SK-N-SH treated with all-trans-retinoic acid at 6 μM for 48 hours (cell line): ENCODE data around the gene MCTP2.

ENCODE experiments used
- ATAC-seq: fragments of 200-7000 bp; cut with Tn5 transposase; 3 replicates; pipeline ENCODE4 v1.9.1; 2020; ENCODE audit warnings: mild to moderate bottlenecking, moderate library complexity
- ARNTL ChIP-seq: fragments of 450-650 bp; formaldehyde crosslinking; IDR thresholded peaks from 2 replicates; pipeline ENCODE4 v1.5.0; 2020; ENCODE audit warnings: low read depth, mild to moderate bottlenecking, moderate library complexity, borderline replicate concordance
- BACH2 ChIP-seq: fragments of 250-450 bp; sonication (Bioruptor Pico); IDR thresholded peaks from 2 replicates; pipeline ENCODE4 v1.9.0; 2021; ENCODE audit warnings: mild to moderate bottlenecking, borderline replicate concordance
- CREB5 ChIP-seq: fragments of 250-450 bp; sonication (Bioruptor Pico); IDR thresholded peaks from 2 replicates; pipeline ENCODE4 v1.5.1; 2020; ENCODE audit warnings: low read depth, mild to moderate bottlenecking, moderate library complexity
- ISL1 ChIP-seq: fragments of 250-450 bp; sonication (Bioruptor Pico); IDR thresholded peaks from 2 replicates; pipeline ENCODE4 v2.1.2; 2022; ENCODE audit warnings: mild to moderate bottlenecking, moderate library complexity
- OSR1 ChIP-seq: fragments of 250-450 bp; sonication (Bioruptor Pico); IDR thresholded peaks from 2 replicates; pipeline ENCODE4 v1.8.0; 2022; ENCODE audit warnings: moderate library complexity, mild to moderate bottlenecking, inconsistent platforms
- POU6F1 ChIP-seq: fragments of 250-450 bp; sonication (Bioruptor Pico); IDR thresholded peaks from 2 replicates; pipeline ENCODE4 v1.8.0; 2021; ENCODE audit warnings: low read depth, mild to moderate bottlenecking, moderate library complexity, borderline replicate concordance
- PPARA ChIP-seq: fragments of 250-450 bp; sonication (Bioruptor Pico); IDR thresholded peaks from 2 replicates; pipeline ENCODE4 v1.5.0; 2020; ENCODE audit warnings: mild to moderate bottlenecking, borderline replicate concordance
- RARB ChIP-seq: fragments of 250-450 bp; sonication (Bioruptor Pico); IDR thresholded peaks from 2 replicates; pipeline ENCODE4 v1.8.0; 2021; ENCODE audit warnings: mild to moderate bottlenecking, moderate library complexity
- SNAI2 ChIP-seq: fragments of 250-450 bp; sonication (Bioruptor Pico); IDR thresholded peaks from 2 replicates; pipeline ENCODE4 v1.5.0; 2020; ENCODE audit warnings: mild to moderate bottlenecking, moderate library complexity
- TCF4 ChIP-seq: fragments of 250-450 bp; sonication (Bioruptor Pico); IDR thresholded peaks from 2 replicates; pipeline ENCODE4 v1.8.0; 2021; ENCODE audit warnings: mild to moderate bottlenecking, moderate library complexity, borderline replicate concordance
- TOX ChIP-seq: fragments of 250-450 bp; sonication (Bioruptor Pico); IDR thresholded peaks from 2 replicates; pipeline ENCODE4 v1.8.0; 2021; ENCODE audit warnings: mild to moderate bottlenecking, moderate library complexity, borderline replicate concordance
- TSHZ2 ChIP-seq: fragments of 250-450 bp; sonication (Bioruptor Pico); IDR thresholded peaks from 2 replicates; pipeline ENCODE4 v1.5.0; 2020; ENCODE audit warnings: mild to moderate bottlenecking, moderate library complexity
- ZC3H10 ChIP-seq: fragments of 250-450 bp; sonication (Bioruptor Pico); IDR thresholded peaks from 2 replicates; pipeline ENCODE4 v1.5.1; 2021; ENCODE audit warnings: mild to moderate bottlenecking, moderate library complexity
- ZFP3 ChIP-seq: fragments of 250-450 bp; sonication (Bioruptor Pico); IDR thresholded peaks from 2 replicates; pipeline ENCODE4 v1.5.0; 2020; ENCODE audit warnings: mild to moderate bottlenecking, moderate library complexity
- ZFP30 ChIP-seq: fragments of 450-650 bp; formaldehyde crosslinking; IDR thresholded peaks from 2 replicates; pipeline ENCODE4 v1.5.0; 2022; ENCODE audit warnings: mild to moderate bottlenecking, moderate library complexity
- ZNF565 ChIP-seq: fragments of 450-650 bp; formaldehyde crosslinking; conservative IDR thresholded peaks from 2 replicates; pipeline ENCODE4 v1.5.0; 2020; ENCODE audit warnings: low read depth, mild to moderate bottlenecking, moderate library complexity
- ZNF70 ChIP-seq: fragments of 450-650 bp; formaldehyde crosslinking; IDR thresholded peaks from 2 replicates; pipeline ENCODE4 v1.5.0; 2020; ENCODE audit warnings: mild to moderate bottlenecking, moderate library complexity
- ZNF8 ChIP-seq: fragments of 450-650 bp; formaldehyde crosslinking; IDR thresholded peaks from 2 replicates; pipeline ENCODE4 v1.5.0; 2020; ENCODE audit warnings: mild to moderate bottlenecking, moderate library complexity
- TF ChIP-seq, protein P1 (sequence below): fragments of 250-450 bp; sonication (Bioruptor Pico); IDR thresholded peaks from 2 replicates; pipeline ENCODE4 v1.5.1; 2021; ENCODE audit warnings: mild to moderate bottlenecking, moderate library complexity
- TF ChIP-seq, protein P2 (sequence below): fragments of 250-450 bp; sonication (Bioruptor Pico); IDR thresholded peaks from 2 replicates; pipeline ENCODE4 v1.8.0; 2020; ENCODE audit warnings: mild to moderate bottlenecking, moderate library complexity, borderline replicate concordance

MCTP2 gene

DNA sequence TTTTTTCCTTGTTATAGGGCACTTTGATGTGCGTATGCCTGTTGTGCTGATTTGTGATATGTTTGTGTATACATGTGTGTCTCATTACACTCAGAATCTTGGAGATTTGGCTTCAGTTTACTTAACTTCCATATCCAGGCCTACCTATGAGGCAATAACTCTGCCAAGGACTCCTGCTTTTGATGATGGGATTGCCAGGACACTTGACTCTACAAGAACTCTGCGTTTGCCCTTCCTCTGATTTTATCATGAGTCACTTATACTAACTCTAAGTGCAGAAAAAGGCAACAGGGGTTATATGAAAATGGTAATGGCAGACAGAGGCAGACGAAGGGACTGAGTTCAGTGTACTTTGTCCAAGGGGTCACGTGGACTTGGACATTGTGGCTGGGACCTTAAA is 33.6 kb downstream of the MCTP2 start:
- no peak for ATAC-seq
- TF ChIP-seq OSR1 (CRISPR knock-in tag) (no peak), POU6F1 (CRISPR knock-in tag) (no peak), ZFP30 (CRISPR knock-in tag) (no peak), TSHZ2 (no peak), SNAI2 (CRISPR knock-in tag) (no peak), ZNF8 (CRISPR knock-in tag) (no peak), ISL1 (CRISPR knock-in tag) (no peak), ARNTL (no peak), ZFP3 (no peak), BACH2 (CRISPR knock-in tag) (no peak), CREB5 (CRISPR knock-in tag) (no peak), PPARA (CRISPR knock-in tag) (no peak), ZNF565 (no peak), TCF4 (CRISPR knock-in tag) (no peak), ZC3H10 (no peak), ZNF70 (no peak), TOX (CRISPR knock-in tag) (no peak), RARB (CRISPR knock-in tag) (no peak)
- TF ChIP-seq, protein P1, sequence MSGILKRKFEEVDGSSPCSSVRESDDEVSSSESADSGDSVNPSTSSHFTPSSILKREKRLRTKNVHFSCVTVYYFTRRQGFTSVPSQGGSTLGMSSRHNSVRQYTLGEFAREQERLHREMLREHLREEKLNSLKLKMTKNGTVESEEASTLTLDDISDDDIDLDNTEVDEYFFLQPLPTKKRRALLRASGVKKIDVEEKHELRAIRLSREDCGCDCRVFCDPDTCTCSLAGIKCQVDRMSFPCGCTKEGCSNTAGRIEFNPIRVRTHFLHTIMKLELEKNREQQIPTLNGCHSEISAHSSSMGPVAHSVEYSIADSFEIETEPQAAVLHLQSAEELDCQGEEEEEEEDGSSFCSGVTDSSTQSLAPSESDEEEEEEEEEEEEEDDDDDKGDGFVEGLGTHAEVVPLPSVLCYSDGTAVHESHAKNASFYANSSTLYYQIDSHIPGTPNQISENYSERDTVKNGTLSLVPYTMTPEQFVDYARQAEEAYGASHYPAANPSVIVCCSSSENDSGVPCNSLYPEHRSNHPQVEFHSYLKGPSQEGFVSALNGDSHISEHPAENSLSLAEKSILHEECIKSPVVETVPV (CRISPR knock-in tag), result no peak
- TF ChIP-seq, protein P2, sequence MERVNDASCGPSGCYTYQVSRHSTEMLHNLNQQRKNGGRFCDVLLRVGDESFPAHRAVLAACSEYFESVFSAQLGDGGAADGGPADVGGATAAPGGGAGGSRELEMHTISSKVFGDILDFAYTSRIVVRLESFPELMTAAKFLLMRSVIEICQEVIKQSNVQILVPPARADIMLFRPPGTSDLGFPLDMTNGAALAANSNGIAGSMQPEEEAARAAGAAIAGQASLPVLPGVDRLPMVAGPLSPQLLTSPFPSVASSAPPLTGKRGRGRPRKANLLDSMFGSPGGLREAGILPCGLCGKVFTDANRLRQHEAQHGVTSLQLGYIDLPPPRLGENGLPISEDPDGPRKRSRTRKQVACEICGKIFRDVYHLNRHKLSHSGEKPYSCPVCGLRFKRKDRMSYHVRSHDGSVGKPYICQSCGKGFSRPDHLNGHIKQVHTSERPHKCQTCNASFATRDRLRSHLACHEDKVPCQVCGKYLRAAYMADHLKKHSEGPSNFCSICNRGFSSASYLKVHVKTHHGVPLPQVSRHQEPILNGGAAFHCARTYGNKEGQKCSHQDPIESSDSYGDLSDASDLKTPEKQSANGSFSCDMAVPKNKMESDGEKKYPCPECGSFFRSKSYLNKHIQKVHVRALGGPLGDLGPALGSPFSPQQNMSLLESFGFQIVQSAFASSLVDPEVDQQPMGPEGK (CRISPR knock-in tag), result no peak

GRCh38 chr15:94265982-94266381 is 34.6 kb downstream of the MCTP2 start:
- ATAC-seq, result no peak
- TF ChIP-seq, protein P1 (CRISPR knock-in tag), result no peak
- TF ChIP-seq PPARA (CRISPR knock-in tag) (no peak), POU6F1 (CRISPR knock-in tag) (no peak), TCF4 (CRISPR knock-in tag) (no peak), ZNF8 (CRISPR knock-in tag) (no peak), ZFP3 (no peak), ZC3H10 (no peak)
